ENCODE data around the gene CECR2.

DNA sequence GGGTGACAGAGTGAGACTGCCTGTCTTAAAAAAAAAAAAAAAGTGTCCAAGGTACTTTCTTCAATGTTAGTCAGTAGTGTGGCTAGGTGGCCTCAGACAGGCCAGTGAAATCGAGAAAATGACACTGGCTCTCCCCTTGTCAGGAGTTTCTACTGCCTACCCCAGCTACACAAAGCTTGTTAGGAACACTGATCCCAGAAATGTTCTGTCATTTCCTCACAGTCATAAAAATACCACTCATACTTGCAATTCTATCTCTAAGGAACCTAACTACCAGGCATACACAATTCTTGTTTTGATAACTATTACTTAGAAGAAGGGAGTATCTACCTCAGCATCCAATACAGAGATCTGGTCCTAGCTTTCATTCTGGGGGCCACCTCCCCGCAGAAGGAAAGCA lies 228.0 kb downstream of the CECR2 start:
- TF ChIP-seq BACH2 (CRISPR knock-in tag; IDR thresholded peaks at IDR 0.05; ENCODE audit: borderline replicate concordance) (no peak), ARNTL (CRISPR knock-in tag; IDR thresholded peaks at IDR 0.05; ENCODE audit: borderline replicate concordance, low read depth) (no peak), ZFP3 (CRISPR knock-in tag; IDR thresholded peaks at IDR 0.05) (no peak), ZC3H10 (CRISPR knock-in tag; IDR thresholded peaks at IDR 0.05) (no peak), ESRRG (CRISPR knock-in tag; IDR thresholded peaks at IDR 0.05) (no peak)

Data from SK-N-SH treated with all-trans-retinoic acid at 6 μM for 48 hours (cell line).